DMS153 (cell line): Measurements from ENCODE around the gene WDR86.

ENCODE experiments used
- DNase-seq: peaks from one replicate; lab custom pipeline; 2025; lab: John Stamatoyannopoulos, UW

Gene WDR86

DNA sequence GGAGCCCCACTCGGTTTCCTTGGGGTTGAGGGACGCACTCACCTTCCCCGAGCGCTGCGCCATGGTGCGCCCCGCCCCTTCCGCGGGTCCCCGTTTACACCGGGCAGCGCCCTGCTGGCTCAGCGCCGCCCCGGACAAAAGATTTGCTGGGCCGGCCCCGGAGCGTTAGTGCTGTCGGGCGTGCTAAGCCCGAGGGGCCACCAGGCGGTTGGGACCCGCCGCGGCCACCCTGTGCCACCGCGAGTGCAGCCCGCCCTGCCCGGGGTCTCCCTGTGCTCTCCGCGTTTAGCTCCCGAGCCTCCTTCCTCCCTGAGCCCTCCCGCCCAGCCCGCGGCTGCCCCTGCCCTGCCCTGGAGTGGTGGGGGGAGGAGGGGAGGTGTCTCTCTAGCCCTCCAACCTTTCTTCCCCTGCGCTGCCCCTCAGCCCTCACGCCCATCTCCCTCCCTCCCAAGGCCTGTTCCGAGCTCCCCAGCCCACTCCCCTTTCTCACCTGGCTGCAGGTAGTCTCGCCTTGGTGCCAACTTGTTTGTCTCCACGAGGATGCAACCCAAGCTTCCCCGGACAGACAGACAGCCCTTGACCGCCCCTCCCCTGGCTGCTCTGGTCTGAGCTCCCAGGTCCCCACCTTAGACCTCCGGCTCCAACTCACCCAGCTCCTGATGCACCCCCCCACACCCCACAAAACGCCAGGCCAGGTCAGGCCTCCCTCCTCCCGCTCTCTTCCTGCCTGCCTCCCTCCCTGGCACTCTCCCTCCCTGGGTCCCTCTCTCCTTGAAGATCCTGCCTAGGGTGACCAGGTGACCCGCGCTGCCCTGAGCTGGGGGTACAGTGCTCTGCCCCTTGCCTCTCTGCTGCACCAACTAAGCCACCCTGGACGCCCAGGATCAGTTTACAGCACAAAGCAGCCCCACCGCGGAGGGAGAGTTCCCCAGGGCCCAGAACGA, 30.3 kb upstream of the WDR86 start, which contains the start of gene CRYGN:
TSS of gene CRYGN (minus strand) at position 287 of the 944 bp plus-strand sequence. CDS start at position 63, 224 bp downstream.
- no peak for DNase-seq

DNA sequence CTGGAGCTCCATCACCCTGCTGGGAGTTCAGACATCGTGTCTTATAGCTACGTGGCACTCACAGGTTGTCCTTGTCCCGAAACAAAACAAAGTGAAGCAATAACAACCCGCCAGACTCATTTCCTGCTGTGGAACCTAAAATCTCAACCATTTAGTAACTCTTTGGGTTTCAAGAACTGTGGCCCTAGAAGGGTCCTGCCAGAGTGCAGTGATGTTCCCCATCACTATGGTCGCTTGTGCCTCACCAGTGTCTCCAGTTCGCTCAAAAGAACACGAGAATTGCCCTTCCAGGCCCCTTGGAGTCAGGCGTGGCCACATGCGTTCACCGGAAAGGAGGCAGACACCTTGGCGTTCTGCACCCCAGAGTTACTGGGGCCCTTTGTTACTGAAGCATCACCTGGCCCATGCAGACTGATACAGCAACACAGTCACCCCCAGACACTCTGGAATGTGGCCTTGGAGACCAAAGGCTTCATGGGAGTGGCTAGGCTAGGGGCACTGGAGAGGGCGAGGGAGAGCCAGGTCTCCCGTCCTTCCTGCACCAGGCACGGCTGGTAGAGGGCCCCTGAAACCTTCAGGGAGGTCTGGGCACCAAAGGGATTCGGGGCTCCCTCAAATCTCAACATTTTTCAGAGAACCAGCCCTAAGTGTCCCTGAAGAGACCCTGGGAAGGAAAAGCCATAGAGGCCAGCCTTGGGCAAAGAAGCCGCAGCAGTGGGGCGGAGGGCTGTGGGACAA, 29.2 kb upstream of the WDR86 start:
- DNase-seq: no peak

DNA sequence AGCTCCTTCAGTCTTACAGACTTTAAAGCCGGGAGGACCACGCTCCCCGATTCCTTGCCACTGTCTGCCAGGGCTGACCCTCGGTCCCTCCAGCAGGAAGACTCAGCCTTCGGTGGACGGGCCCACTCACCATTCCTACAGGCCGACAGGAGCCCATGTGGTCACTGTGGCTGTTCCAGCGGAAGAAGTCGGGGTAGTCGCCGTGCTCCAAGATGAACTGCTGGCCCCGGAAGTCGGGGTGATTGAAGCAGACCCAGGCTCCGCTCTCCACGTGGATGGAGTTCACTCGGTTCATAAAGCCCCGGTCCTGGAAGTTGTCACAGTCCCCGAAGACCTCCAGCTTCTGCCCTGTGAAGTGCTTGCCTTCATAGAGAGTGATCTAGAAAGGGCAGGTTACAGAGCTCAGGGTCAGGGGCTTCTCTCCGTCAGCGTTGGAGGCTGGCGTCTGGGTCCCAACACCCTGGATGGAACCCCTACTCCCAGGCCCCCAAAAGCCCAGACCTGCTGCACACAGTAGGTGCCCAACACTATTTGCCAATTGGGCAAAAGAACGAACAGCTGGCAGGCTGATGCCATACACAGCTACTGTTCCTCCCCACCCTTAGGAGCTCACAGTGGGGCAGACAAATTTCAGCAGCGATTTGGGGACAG, 28.2 kb upstream of the WDR86 start:
- DNase-seq: no peak

DNA sequence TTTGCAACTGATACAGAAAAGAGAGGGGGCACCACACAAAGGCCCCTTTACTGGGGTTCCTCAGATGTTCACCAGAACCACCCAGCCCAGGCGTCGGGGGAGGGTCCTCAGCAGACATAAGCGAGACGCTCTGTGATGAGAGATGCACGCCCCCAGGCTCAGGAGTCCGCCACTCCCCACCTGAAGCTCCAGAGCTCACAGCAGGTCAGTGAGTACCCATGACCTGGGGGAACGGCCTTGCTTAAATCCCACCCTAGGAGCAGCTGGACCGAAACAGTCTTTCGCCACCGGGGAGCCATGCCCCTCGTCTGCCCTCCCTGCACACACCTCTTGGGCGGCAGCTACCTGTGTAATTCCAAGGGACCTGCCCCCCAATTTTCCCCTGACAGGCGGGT, 27.3 kb upstream of the WDR86 start:
- DNase-seq: no peak

DNA sequence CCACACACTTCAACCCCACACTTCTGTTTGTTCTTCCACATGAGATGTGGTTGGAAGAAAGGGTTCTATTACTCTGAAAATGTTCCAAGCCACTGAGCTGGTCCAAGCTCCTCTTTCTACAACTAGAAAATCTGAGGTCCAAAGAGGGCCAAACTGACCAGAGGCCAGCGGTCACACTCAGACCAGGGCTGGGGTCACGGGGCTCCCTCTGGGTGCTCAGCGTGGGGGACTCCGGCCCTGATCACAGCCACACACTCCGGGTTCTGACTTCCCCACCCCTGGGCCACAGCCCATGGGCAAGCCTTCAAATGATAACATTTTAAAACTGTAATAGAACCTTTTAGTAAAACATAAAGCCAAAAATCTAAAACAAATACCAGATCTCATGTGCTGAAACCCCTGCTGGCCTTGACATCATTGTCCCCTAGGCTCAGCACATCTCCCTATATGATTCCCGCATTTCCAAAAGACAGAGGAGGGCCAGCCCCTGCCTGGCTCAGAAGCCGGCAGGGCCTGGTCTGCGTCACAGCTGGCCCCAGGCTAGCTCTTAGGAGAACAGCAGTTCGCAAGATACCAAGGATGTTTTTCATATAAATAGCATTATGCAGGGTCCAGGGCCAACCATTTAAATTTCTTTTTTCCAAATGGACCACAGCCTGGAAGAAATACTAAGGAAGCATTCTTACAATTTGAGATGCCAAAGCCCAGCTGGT, 26.8 kb upstream of the WDR86 start:
- no peak for DNase-seq

DNA sequence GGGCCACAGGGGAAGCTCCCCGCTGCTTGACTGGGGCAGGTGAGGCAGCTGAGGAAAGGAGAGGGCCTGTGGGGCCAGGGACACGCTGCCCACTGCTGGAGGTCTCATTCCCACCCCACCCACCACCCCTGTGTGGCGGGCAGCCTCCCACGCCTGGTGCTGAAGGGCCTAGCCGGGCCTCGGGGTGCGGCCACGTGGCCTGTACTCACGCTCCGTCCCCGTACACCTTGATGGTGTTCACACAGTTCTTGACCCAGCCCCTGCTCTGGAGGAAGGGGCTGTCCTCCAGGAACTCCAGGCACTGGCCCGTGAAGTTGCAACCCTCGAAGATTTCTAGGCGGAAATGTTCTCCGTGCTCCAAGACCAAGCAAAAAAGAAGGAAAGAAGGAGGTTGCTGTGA, 26.1 kb upstream of the WDR86 start:
- DNase-seq: no peak

DNA sequence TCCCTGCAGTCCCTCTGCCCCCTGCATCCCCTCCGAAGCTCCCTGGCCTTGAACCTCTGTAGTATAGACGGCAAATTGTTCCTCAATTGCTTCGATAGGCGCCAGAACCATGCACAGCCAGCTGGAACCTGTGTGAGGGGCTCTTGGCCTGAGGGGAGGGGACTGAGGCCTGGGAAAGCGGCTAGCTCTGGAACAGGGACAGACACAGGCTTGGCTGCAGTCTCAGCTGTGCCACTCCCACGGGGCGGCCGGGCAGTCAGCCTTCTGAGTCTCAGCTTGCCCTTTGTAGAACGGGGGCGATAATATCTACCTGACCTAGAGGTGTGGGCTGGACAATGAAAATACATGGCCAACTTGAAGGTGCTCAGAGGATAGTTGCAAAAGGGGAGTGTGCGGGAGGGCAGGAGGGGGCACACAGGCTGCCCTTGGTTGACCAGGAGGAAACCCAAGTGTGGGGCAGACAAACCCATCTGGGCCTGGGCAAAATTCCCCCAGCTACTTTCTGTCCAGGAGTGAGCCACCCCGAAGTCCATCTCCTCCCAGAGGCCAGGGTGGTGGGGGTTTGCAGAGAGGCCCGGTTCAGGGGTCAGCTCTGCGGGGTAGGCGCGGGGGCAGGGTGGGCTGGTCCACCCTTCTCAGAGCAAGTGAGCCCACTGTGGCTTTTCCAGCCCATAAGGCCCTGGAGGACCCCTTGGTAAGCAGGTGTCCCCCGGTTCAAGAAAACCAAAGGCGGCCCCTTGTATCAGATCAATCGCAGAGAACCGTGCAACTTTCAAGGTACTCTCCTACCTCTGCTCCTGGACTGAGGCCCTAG, 25.5 kb upstream of the WDR86 start:
- no peak for DNase-seq

DNA sequence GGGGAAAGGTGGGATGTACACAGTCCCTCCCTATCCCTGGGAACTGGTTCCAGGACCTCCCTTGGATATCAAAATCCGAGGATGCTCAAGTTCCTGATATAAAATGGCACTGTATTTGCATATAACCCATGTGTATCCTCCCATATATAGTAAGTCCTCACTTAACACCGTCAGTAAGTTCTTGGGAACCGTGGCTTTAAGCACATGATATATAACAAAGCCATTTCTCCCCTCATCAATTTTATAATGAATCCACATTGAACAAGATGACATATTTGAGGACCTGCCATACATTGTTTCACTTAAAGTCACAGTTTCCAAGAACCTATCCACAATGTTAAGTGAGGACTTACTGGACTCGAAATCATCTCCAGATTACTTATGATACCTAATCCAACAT, 24.7 kb upstream of the WDR86 start:
- DNase-seq: no peak

DNA sequence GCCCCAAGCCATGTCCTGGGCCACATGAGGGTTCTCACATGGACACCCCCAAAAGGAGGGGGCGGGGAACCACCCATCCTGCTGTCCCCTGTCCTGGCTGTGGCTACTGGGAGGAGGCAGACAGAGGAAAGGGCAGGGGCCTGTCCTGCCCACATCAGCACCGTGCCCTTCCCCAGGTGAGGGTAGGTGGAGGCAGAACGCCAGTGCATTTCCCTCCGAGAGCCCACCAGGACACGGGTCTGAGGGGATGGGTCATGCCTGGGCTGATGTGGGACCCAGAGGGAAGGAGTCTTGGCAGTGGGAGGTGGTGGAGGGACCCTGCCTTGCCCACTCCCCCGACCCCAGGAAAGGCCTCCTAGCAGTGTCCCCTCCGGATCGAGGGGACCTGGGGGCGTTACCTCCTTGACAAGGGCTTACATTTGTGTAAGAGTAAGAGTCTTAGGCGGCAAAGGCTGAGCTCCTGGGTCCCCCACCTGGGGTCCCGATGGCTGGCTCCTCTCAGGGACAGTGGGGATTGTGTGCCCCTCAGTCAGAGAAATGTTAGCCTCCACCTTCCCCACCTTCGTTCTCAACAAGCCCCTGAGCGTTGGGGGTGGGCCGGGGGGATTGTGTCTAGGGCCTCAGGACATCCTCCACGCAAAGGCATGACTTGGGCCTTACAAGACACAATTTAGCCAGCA, 24.0 kb upstream of the WDR86 start:
- DNase-seq: no peak

DNA sequence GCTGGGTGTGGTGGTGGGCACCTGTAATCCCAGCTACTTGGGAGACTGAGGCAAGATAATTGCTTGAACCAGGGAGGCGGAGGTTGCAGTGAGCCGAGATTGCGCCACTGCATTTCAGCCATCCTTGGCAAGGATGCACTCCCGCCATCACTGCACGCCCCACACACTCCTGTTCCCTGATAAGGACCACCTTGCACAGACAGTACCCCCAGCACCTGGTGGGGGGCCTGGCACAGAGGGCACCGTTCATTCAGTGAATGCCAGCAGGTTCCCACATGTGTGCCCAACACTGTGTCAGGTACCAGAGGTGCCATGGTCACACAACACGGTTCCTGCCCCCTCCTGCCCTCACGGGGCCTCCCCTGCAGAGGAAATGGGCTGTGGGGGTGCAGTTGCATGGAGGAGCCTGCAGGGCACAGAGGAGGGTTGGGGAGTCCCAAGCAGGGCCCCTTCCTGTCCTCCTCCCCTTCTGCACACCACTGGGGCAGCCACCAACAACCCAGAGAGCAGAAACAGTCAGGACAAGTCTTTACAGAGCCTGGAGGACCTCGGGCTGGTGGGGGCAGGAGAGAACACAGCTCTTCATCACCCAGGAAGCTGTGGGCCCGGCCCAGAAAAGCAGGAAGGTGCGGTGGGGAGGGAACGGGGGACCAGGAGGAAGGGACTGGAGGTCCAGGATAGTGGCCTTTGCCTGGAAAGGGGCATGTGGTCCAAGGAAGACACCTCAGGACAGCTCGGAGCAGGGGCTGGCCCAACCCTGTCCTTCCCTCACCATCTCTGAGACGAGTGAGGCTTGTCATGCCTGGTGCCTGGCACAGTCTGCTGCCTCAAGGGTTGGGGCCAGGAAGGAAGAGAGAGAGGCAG, 23.1 kb upstream of the WDR86 start:
- DNase-seq: no peak

DNA sequence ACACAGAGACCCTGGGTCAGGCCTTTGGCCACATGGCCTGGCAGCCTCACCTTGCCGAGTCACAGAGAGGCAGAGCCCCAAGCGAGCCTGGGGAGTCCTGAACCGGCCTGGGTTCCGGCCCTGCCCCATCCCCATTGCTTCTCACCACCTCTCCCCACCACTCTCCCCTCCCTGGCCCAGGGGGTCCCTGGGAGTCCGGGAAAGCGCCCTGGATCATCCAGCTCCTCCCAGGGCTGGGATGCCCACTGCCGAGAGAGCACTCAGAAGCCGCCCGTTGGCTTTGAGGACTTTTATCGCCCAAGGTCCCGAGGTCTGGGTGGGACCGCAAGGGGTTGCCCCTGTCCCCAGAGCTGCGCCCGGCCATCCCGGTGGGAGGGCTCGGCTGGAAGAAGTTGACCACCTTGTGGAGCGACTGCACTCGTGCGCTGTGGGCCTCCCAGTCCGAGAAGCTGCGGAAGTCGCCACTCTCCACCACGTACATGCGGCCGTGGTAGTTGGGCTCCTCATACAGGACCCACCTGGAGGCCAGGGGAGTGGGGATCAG, 22.0 kb upstream of the WDR86 start:
- no peak for DNase-seq

DNA sequence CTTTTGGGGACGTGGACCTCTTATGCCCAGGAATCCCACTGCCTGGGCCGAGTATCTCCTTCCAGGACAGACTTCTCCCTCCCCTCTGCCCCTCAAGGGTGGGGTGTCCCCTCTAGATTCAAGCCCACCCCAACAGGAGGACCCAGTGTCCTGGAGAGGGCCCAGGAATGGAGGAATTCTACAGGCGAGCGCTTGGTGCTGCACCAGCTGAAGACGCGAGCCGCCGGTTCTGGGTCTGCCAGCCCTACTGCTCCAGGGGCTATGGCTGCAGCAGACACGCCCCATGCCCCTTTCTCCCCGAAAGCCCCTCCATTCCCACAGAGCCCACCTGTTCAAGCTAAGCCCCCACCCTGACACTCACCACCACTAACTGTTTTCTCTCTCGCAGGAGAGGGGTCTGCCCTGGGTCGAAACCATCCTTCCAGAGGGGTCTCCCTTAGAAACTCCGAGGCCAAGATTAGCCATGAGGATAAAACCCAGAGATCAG, 21.5 kb upstream of the WDR86 start:
- DNase-seq: no peak

DNA sequence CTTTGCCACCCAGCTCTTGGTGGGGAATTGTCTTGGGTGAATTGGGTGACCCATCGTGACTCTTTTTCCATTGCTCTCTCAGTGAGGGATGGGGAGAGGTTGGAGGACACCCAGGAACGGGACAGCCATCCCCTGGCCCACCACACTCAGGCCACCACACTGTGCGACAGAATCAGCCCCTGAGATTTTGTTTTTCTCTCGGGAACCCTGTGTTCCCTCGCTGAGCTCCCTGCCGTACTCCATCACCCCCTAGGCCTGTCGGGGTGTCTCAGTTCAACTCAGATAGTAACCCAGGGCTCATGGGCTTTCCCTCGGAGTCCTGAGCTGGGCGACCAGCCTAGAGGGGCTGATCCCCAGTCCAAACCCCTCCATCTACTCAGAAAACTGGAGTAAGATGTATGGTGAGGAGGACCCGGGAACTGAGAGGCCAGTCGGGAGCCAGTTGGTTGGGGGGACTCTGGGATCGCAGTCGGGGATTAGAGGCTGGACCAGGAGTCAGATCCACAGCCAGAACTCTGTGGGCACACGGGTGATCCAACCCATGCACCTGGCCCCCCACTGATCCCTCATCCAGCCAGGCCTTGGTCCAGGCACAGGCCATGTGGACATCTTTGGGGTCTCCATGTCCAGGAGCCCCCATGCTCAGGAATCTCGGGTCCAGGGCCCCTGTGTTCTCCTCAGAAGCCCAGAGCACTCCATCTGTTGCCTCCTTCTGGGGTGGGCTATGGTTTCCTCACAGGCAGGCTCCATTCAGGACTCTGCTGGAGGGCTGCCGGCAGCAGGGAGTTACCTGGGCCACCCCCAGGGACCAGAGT, 20.8 kb upstream of the WDR86 start:
- DNase-seq: no peak

DNA sequence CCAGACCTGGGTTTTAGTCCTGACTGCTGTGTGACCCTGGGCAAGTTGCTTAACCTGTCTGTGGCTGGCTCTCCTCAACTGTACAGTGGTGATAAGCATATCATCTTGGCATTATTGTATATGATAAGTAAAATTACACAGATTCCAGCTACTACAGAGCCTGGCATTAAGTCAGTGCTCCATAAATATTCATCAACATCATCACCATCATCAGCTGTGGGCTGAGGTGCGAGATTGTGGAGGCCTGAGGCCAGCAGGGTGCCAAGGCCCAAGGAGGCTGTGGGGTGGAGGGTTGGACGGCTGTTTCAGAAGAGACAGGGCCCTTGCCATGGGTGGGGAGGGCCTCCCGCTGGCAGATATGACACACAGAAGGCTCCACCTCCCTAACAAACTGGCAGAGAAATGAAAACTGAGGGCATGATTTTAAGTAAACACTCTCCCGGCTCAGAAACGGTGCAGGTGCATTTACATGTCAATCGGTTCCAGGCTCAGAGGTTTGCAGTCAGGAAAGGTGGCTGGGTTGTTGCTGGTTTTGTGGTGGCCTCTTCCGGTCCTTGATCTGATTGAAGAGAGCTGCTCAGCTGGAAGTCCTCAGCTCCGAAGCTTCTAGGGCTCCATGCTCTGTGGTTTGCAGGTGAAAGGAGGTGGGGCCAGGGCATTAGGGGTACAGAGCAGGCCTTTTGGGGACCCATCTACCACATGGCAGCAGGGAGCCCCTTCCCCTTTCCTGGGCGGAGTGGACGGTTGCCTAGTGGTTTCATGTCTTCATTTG, 19.9 kb upstream of the WDR86 start:
- peak; percentile 89 for DNase-seq

DNA sequence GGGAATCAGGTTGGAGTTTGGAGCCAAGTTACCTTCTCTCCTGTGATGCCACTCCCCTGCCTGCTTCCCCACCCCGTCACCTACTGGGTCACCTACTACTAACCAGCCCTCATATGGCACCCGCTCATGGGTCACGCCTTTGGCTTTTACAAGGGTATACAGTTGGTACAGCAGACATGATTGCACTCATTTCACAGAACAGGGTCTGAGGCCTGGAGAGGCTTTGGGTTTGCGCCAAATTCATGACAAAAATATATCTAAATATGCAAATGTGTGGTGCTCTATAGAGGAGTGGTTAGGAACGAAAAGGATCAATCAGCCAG, 19.4 kb upstream of the WDR86 start:
- DNase-seq: no peak

DNA sequence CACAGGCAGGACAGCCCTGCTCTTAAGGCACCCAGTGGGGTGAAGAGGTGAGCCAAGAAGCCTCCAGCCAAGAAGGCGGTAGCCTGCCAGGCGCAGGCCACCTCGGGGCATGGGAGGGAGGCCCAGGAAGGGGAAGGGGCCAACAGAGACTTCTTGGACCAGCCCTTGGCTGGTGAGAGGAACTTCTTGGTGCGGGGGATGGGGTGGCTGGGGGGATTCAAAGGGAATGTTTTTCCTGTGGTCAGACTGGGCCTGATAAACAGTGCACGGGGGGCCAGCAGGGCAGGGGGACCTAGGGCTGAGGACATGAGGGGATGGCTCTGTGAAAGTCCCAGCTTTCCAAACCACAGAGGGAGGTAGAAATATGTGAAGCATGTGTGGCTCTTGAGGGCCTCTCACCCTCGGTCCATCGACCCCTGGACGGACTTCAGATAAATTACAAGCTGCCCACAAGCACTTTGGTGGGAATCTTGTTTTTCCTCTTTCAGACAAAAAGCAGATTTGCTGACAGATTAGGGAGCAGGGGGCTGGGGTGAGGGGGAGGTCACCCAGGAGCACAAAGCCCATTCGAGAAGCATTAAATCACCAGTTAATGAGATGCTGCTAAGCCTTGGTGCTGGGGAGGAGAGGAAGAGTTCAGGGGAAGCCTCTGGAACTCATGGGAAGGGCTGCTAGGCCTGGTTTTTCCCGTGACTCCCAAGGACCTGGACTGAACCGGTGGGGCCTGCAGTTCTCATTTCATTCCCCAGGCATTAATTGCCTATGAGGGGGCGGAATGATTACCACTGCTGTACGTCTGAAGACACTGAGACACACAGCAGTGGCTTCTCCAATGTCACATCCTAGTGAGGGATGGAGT, 18.8 kb upstream of the WDR86 start:
- no peak for DNase-seq
